TTC549 (cell line): Measurements from ENCODE around the gene PRKCE.
A peak's percentile ranks its signal among the peaks of the same experiment; 100 is the strongest.

ENCODE experiments used
- FAIRE-seq: peaks from 2 replicates; lab custom pipeline; 2012; peaks lifted over from hg19 to GRCh38; lab: Jason Lieb, UNC

The PRKCE gene

GRCh38 chr2:45994060-45994459 lies 342.6 kb downstream of the PRKCE start:
- no peak for FAIRE-seq

- no peak for FAIRE-seq
These were observed 349.2 kb downstream of the PRKCE start for GRCh38 chr2:46000660-46001059.

- no peak for FAIRE-seq
These were observed 349.8 kb downstream of the PRKCE start for GRCh38 chr2:46001290-46001689.

- no peak for FAIRE-seq
These were observed 350.4 kb downstream of the PRKCE start for GRCh38 chr2:46001741-46002506.

GRCh38 chr2:46002507-46002883 lies 351.0 kb downstream of the PRKCE start:
- FAIRE-seq = no peak

- FAIRE-seq = no peak
These were observed 351.5 kb downstream of the PRKCE start for GRCh38 chr2:46002947-46003346.

GRCh38 chr2:46003903-46004473 lies 352.5 kb downstream of the PRKCE start:
- no peak for FAIRE-seq

- FAIRE-seq = no peak
These were observed 355.1 kb downstream of the PRKCE start for GRCh38 chr2:46006473-46007025.

GRCh38 chr2:46007412-46007811 lies 355.9 kb downstream of the PRKCE start:
- FAIRE-seq = no peak

- no peak for FAIRE-seq
These were observed 356.8 kb downstream of the PRKCE start for GRCh38 chr2:46008091-46008870.

- no peak for FAIRE-seq
These were observed 357.8 kb downstream of the PRKCE start for GRCh38 chr2:46009315-46009714.

GRCh38 chr2:46009772-46010171 lies 358.3 kb downstream of the PRKCE start:
- no peak for FAIRE-seq

- FAIRE-seq = no peak
These were observed 358.9 kb downstream of the PRKCE start for GRCh38 chr2:46010223-46010924.

GRCh38 chr2:46010925-46011490 lies 359.5 kb downstream of the PRKCE start:
- peak; percentile 93 for FAIRE-seq

- FAIRE-seq = no peak
These were observed 361.3 kb downstream of the PRKCE start for GRCh38 chr2:46012618-46013240.

- FAIRE-seq = no peak
These were observed 362.3 kb downstream of the PRKCE start for GRCh38 chr2:46013726-46014125.

GRCh38 chr2:46014911-46015654 lies 363.6 kb downstream of the PRKCE start:
- FAIRE-seq = no peak

- FAIRE-seq = no peak
These were observed 364.2 kb downstream of the PRKCE start for GRCh38 chr2:46015671-46016070.

- no peak for FAIRE-seq
These were observed 364.6 kb downstream of the PRKCE start for GRCh38 chr2:46016091-46016490.

- no peak for FAIRE-seq
These were observed 367.5 kb downstream of the PRKCE start for GRCh38 chr2:46018773-46019591.
